Retinal pigment epithelial cell (primary cell): ENCODE measurements around the gene EML2.

Experiments used
- DNase-seq: peaks from one replicate; pipeline ENCODE4 v3.0.0-alpha.2; 2010; ENCODE audit warnings: low read depth
- H3K4me3 ChIP-seq: 2 replicates; pipeline ENCODE4 v1.5.1; 2011; ENCODE audit warnings: mild to moderate bottlenecking, low read length, control low read depth, moderate library complexity
- TF ChIP-seq, protein P1 (sequence below): conservative IDR thresholded peaks from 2 replicates; pipeline ENCODE4 v1.5.1; 2011; ENCODE audit warnings: low read depth, low read length, control low read depth, inconsistent platforms

The EML2 gene

DNA sequence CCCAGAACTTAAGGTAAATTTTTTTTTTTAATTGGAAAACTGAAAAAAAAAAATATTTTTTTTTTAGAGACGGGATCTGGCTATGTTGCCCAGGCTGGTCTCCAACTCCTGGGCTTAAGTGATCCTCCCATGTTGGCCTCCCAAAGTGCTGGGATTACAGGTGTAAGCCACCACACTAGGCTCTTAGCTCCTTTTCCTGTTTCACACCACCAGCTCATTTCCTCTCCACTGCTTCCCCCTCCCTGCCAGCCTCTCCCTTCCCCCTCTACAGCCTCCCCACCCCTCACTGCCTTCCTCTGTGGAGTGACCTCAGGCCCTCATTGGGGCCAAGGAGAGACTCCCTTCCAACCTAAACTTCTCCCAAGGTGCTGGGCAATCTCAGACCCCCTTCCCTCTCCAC lies 24.6 kb upstream of the EML2 start:
- no peak for DNase-seq
- H3K4me3 ChIP-seq = no peak overlapping the region
- TF ChIP-seq, protein P1, sequence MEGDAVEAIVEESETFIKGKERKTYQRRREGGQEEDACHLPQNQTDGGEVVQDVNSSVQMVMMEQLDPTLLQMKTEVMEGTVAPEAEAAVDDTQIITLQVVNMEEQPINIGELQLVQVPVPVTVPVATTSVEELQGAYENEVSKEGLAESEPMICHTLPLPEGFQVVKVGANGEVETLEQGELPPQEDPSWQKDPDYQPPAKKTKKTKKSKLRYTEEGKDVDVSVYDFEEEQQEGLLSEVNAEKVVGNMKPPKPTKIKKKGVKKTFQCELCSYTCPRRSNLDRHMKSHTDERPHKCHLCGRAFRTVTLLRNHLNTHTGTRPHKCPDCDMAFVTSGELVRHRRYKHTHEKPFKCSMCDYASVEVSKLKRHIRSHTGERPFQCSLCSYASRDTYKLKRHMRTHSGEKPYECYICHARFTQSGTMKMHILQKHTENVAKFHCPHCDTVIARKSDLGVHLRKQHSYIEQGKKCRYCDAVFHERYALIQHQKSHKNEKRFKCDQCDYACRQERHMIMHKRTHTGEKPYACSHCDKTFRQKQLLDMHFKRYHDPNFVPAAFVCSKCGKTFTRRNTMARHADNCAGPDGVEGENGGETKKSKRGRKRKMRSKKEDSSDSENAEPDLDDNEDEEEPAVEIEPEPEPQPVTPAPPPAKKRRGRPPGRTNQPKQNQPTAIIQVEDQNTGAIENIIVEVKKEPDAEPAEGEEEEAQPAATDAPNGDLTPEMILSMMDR = no peak

- TF ChIP-seq, protein P1 = no peak
- no peak for DNase-seq
- no peak overlapping the region for H3K4me3 ChIP-seq
These were observed 21.4 kb upstream of the EML2 start for GRCh38 chr19:45660636-45661035.

GRCh38 chr19:45659096-45659729 lies 20.0 kb upstream of the EML2 start:
- no peak for DNase-seq
- TF ChIP-seq, protein P1 = no peak
- H3K4me3 ChIP-seq = no peak overlapping the region

- no peak for DNase-seq
- H3K4me3 ChIP-seq = no peak overlapping the region
- TF ChIP-seq, protein P1 = no peak
These were observed 18.4 kb upstream of the EML2 start for GRCh38 chr19:45657520-45658167.

DNA sequence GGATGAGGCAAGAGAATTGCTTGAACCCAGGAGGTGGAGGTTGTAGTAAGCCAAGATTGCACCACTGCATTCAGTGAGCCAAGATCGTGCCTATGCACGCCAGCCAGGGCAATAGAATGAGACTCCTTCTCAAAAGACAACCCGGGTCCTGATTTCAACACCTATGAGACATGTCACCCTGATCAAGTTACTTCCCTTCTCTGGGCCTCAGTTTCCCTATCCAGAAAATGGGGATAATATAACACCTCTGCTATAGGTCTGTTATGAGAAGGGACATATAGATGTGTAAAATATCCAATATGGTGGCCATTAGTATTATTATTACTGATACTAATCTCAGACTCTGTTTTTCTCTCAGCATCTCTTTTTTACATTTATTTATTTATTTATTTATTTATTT lies 15.9 kb upstream of the EML2 start:
- no peak for DNase-seq
- no peak overlapping the region for H3K4me3 ChIP-seq
- TF ChIP-seq, protein P1 = no peak

- no peak overlapping the region for H3K4me3 ChIP-seq
- TF ChIP-seq, protein P1 = no peak
- DNase-seq = no peak
These were observed 14.4 kb upstream of the EML2 start for GRCh38 chr19:45653634-45654033.

DNA sequence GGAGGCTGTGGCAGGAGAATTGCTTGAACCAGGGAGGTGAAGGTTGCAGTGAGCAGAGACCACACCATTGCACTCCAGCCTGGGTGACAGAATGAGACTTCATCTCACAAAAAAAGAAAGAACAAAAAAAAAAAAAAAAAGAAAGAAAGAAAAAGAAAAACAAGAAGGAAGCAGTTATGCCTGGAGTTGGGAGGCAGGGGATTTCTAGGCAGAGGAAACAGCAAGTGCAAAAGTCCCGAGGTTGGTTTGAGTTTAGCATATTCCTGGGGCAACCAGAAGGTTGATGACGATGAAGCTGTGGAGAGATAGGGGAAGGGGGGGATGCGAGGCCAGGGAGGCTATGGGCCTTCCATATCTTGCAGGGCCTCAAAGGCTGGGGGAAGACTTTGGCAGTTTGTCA lies 11.5 kb upstream of the EML2 start:
- DNase-seq = no peak
- TF ChIP-seq, protein P1 = no peak
- no peak overlapping the region for H3K4me3 ChIP-seq
